Fibroblast of lung (primary cell): ENCODE results near the gene FREM2.

Experiments
- EZH2 ChIP-seq: IDR thresholded peaks from 2 replicates; pipeline ENCODE4 v1.5.1; 2012; ENCODE audit warnings: low read length, control low read depth, mild to moderate bottlenecking; ENCODE audit errors: missing control alignments
- TF ChIP-seq, protein P1 (sequence below), 2 donors: IDR thresholded peaks in 1 of 2; conservative IDR thresholded peaks in 1 of 2; 1 replicate in 1 of 2; 2 replicates in 1 of 2; pipeline ENCODE4 v1.5.1; 2011 to 2012; ENCODE audit warnings: low read length in 2 of 2, control low read depth in 1 of 2, inconsistent platforms in 1 of 2, low read depth in 1 of 2, mild to moderate bottlenecking in 1 of 2

DNA sequence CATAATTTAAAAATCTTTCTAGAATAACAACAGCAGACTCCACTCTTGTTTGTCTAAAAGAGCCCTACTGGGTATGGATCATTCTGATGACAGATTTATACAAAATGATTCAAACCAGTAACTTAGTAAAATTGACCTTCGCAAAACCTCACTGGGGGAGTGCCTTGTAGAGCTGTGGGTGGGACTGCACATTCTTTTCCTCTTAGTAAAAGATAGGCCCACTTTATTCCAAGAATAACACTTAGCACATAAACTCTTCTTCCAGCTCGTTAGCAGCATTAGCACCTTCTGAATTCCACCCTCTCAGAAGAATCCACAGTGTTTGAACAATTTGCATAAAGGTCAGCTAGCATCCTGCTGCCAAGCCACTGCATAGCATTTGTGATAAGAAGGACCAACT lies 196.9 kb downstream of the FREM2 start:
- TF ChIP-seq, protein P1, sequence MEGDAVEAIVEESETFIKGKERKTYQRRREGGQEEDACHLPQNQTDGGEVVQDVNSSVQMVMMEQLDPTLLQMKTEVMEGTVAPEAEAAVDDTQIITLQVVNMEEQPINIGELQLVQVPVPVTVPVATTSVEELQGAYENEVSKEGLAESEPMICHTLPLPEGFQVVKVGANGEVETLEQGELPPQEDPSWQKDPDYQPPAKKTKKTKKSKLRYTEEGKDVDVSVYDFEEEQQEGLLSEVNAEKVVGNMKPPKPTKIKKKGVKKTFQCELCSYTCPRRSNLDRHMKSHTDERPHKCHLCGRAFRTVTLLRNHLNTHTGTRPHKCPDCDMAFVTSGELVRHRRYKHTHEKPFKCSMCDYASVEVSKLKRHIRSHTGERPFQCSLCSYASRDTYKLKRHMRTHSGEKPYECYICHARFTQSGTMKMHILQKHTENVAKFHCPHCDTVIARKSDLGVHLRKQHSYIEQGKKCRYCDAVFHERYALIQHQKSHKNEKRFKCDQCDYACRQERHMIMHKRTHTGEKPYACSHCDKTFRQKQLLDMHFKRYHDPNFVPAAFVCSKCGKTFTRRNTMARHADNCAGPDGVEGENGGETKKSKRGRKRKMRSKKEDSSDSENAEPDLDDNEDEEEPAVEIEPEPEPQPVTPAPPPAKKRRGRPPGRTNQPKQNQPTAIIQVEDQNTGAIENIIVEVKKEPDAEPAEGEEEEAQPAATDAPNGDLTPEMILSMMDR (conservative IDR thresholded peaks at IDR 0.05 in 1 of 2, IDR thresholded peaks at IDR 0.05 in 1 of 2; ENCODE audit: low read depth in 1 of 2, low read length in 2 of 2) = no peak
- no peak for TF ChIP-seq EZH2
